Stimulated activated CD4-positive, alpha-beta T cell treated with anti-CD3 and anti-CD28 coated beads, Interleukin-2, amount 100 ng/mL, for 24 hours (primary cell): ENCODE data around the gene DLX5.

Experiments
- DNase-seq, 2 donors: peaks; one replicate each; pipeline ENCODE4 v3.0.0-alpha.2; 2020

The DLX5 gene

GRCh38 chr7:97017192-97018125, 7.2 kb downstream of the DLX5 start:
- no peak for DNase-seq

DNA sequence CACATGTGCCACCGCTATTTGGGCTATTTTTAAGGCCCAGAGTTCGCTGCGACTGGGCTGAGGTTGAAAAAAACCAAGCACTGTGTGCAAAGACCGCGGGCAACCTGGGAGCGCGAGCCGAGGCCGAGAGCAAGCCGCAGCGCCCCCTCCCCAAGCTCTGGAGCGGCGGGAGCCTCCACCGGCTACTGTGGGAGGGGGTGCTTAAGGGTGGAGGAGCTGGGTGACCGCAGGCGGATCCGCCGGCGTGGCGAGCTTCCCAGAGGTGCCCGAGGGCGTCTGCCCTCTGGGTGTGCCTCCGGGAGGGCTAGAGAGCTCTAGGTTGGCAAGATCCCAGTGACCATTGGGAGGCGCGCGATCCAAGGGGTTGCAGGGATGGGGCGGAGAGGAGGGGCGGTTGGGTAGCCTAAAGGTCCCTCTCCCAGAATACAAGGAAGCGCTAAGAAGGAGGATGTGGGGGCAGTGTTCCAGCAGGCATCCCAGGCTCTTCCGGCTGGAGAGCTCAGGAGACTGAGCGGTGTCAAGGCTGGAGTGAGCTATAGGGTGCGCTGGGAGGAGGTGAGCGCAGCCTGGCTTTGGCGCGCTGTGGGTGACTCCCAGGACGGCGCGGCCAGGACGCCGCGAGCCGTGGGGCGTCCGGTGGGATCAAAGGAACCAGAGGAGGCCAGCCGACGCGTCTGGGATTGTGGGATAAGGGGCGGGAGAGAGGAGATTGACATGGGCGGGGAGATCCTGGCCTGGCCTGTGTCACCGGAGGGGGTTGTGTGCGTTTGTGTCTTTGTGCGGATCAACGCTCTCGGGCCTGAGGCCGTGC, 8.0 kb downstream of the DLX5 start:
- no peak for DNase-seq

- no peak for DNase-seq
Observed at GRCh38 chr7:97015756-97016380, 8.8 kb downstream of the DLX5 start.

DNA sequence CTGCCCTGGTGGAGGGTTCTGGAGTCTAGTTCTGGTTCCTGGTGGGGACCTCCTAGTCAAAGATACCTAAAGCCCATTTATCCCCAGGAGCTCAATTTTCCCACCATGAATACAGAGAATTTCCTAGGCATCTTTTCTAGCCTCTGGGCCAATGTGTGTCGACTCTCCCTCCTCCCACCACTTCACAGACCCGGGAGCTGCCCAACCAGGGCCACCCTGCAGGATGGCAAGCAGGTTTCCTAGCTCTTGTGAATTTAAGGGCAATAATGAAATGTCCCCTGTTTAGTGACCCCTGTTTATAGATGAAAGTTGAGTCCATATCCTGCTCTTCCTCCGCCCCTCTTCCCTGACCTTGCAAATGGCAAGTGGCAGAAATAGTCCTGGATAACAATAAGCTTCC, 9.4 kb downstream of the DLX5 start:
- no peak for DNase-seq

DNA sequence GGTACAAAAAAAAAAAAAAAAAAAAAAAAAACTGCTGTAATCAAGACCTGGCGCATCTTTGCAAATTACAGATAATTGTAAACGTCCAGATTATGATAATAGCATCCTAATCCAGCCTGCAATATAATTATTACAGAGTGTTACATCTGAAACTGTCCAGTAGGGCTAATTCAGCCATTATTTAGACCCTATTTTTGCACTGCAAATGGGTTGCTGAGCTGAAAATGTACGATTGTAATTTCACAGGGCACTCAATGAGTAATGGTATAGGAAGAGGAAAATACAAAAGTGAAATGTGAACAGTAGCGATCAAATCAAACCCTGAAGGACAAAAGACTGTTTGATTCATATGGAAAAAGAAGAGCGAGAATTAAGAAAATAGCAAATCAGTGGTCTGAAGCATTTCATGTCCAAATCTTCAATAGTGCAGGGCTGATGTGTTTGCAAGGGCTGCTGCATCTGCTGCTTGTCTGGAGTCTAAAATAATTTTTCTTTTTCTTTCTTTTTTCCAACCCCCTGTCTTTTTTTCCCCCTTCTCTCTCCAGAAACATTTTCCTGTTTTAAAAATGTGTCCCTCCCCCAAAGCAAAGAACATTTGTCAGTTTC, 10.4 kb downstream of the DLX5 start:
- DNase-seq, result no peak

GRCh38 chr7:97013845-97014134, 10.8 kb downstream of the DLX5 start:
- DNase-seq, result no peak

GRCh38 chr7:97013134-97013844, 11.3 kb downstream of the DLX5 start:
- no peak for DNase-seq

DNA sequence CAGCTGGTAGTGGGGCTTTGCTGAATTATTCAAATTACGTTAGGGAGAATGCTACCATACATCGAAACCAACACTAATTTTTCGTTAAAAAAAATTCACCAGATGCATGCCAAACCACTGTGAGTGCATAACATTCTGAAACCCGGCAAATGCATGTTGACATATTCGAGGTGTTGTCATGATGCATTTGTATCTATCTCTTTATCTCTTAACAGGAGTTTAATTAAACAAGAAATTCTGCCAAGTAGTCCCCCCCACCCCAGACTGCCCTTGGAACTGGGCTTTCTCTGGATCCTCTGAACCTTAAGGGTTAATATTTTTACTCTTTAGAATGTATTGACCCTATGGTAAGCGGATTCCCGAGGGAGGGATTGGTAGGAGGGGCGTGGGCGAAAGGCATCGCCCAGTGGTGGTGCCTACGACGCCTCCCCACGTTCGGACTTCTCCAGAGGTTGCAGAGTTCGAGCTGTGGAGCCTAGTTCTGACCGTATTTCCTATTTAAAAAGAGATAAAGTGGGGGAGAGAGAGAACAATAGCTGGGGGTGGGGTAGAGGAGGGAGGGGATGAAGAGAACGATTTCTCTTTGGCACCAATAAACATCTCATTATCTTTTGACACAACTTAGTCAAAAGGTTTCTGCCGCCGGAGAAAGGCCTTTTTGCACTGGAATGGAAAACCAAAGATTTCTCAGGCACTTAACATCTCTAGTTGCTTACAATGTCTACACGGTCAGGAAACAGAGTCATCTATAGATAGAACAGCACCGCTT, 12.1 kb downstream of the DLX5 start:
- no peak for DNase-seq

DNA sequence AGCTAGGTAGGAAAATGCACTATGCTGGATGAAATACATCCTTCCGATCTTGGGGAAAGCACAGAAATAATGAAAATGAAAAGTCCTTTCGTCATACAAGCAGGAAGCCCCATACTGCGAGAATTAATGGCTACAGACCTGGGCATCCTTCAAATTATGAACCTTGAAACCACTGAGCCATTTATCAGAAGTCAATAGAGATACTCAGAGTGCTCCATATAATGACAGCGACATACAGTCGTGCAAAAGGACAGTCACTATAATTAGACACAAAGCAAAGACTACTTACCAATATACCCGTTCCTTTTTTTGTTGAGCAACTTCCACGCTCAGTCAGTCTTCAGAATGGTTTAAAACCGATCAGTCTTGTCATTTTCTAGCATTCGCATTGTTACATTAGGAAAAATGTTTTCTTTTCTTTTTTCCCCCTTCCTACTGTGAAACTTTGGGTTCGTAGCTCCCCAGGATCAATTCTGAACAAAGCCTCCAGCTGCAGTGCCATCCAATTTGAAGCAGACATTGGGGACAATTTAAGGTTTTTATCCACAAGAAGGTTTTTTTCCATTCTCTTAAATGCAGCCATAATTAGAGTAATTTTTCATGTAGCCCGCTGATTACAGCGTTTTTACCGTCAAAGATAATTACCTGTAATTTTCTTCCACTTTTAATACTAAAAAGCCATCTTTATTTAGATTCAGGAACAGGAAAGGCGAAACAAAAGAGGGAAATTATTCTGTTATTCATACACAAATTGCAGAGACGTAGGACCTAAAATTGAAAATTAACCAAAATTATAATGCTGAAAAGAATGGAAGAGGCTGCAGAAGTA, 12.9 kb downstream of the DLX5 start:
- DNase-seq, result no peak

GRCh38 chr7:97011104-97011503, 13.5 kb downstream of the DLX5 start:
- DNase-seq, result no peak

- no peak for DNase-seq
Observed at GRCh38 chr7:97009753-97010732, 14.6 kb downstream of the DLX5 start.

GRCh38 chr7:97008275-97008917, 16.2 kb downstream of the DLX5 start:
- DNase-seq, result no peak

DNA sequence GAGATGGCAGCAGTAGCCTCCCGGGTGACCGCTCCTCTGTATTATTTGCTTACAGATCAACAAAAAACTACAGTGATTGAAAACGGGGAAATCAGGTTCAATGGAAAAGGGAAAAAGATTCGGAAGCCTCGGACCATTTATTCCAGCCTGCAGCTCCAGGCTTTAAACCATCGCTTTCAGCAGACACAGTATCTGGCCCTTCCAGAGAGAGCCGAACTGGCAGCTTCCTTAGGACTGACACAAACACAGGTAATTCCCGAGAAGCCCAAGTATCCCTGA, 17.1 kb downstream of the DLX5 start:
- DNase-seq, result no peak

DNA sequence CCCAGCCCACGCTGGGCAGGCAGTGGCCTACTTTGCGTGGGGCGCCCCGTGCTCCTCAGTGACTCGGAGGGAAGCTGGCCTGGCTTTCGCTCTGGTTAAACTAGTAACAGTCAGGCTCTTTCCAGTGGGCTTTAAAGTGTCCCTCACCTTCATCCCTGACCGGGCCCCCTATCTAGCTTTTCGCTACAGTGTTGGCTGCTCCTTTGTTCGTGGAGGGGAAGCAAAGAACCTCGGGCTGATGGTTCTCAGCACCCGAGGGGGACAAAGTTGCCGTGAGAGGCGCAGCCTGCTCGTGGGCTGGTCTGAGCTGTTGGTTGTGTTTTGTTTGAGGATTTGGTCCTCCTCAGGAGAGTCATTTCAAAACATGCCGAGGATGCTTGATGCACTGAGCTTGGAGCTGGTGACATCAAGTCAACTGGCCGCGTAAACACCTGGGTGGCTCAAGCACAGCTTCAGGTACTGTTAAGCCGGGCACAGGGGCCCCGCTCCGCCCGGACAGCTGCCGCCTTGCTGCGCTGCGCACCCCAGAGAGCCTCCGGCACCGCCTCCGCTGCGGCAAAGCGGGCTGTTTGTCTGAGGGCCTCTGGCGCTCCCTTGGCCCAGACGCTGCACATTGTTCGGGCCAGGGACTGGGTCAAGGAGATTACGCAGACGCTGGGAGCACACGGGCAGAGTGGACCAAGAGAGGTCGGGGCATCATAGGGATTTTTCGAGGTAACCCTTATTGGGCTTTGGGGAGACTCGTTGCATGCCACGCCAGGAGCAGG, 17.6 kb downstream of the DLX5 start:
- DNase-seq, result no peak

DNA sequence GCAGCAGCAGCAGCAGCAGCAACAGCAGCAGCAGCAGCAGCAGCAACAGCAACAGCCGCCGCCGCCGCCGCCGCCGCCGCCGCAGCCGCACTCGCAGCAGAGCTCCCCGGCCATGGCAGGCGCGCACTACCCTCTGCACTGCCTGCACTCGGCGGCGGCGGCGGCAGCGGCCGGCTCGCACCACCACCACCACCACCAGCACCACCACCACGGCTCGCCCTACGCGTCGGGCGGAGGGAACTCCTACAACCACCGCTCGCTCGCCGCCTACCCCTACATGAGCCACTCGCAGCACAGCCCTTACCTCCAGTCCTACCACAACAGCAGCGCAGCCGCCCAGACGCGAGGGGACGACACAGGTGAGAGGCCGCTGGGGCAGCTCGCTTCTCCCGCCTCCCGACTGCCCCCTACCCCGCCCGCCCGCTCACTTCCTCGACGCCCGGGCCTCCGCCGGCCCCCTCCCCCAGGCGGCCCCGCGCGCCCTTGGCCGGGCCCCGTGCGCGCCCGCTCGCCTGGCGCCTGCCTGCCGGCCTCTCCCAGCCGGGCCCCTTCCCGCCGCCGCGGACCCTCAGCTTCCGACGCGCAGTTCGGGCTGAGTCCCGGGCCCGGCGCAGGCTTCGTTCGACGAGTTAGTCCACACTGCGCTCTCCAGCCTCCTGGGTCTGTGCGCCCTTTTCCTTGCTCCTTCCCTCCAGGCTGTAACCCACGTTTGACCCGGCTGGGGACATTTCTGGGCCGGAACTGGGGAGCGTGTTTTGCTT, 18.4 kb downstream of the DLX5 start:
- DNase-seq, result peak; percentile 33 to 59

DNA sequence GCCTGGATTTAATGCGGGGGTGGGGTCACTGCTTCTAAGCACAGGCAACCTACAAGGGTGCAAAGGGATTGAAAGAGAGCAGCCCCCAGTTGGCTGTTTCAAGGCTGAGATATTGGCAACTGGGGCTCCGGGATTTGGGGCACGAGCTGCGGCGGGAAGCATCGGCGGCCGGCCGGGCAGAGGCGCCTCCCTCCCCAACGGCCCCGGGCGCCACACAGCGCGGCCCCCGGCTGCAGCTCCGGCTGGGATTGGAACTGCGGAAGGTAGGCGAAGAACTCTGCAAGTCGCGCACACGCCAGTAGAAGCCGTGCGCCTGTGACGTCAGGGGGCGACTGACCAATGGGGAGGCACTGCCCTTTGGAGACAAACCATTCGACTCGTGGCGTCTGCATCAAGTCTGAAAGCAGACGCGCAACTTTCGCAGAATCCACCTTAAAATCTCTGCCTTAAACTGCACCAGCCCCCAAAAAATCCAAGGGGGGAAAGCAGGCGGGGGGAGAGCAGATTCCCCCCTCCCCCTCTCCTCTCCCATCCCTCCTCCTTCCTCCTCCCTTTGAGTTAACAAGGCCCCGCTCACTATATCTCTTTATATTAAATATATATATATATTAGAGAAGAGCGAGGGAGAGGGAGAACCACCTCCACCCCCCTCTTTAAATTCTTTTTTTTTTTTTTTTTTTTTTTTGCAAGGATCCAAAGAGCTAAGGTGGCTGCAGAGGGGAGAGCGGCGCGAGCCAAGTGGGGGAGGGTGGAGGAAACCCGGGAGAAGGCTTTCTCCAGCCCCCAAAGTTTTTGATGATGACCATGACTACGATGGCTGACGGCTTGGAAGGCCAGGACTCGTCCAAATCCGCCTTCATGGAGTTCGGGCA, 19.2 kb downstream of the DLX5 start, which contains the start of gene DLX6:
Gene DLX6 (plus strand): TSS at position 371 of the 872 bp plus-strand sequence. CDS start 425 bp downstream, at position 796.
- DNase-seq, result peak in 1 of 2 donors; percentile 61
